Effector memory CD8-positive, alpha-beta T cell (primary cell): ENCODE results near the gene SET.
"Not testable (repeated sequence)": the region's sequence is repeated elsewhere in the genome, so short reads cannot be mapped to it uniquely, and the experiment has no call there.

ENCODE experiments used
- ATAC-seq: fragments of 150-1000 bp; cut with Tn5 transposase; replicated peaks from 2 replicates; pipeline ENCODE4 v1.10.0; 2021; ENCODE audit warnings: mild to moderate bottlenecking, moderate library complexity
- DNase-seq, 3 experiments: peaks; one replicate each; pipeline ENCODE4 v3.0.0; 2021
- H3K27ac Mint-ChIP-seq, 2 donors: one replicate each; pipeline ENCODE4 v1.8.0; 2022; ENCODE audit warnings: mild to moderate bottlenecking in 2 of 2, mixed read lengths in 2 of 2, moderate library complexity in 2 of 2
- H3K27me3 Mint-ChIP-seq, 2 donors: one replicate each; pipeline ENCODE4 v1.8.0; 2022; ENCODE audit warnings: mixed read lengths in 2 of 2
- H3K36me3 Mint-ChIP-seq: one replicate; pipeline ENCODE4 v1.8.0; 2022; ENCODE audit warnings: mild to moderate bottlenecking, moderate library complexity, mixed read lengths; ENCODE audit not compliant: insufficient read depth
- H3K4me1 Mint-ChIP-seq, 2 donors: one replicate each; pipeline ENCODE4 v1.8.0; 2022; ENCODE audit warnings: low read depth in 2 of 2, mixed read lengths in 2 of 2
- H3K4me3 Mint-ChIP-seq, 2 donors: one replicate each; pipeline ENCODE4 v1.8.0; 2022; ENCODE audit warnings: mild to moderate bottlenecking in 2 of 2, mixed read lengths in 2 of 2, moderate library complexity in 2 of 2
- H3K9me3 Mint-ChIP-seq, 2 donors: one replicate each; pipeline ENCODE4 v1.8.0; 2022; ENCODE audit warnings: mixed read lengths in 2 of 2

SET gene

DNA sequence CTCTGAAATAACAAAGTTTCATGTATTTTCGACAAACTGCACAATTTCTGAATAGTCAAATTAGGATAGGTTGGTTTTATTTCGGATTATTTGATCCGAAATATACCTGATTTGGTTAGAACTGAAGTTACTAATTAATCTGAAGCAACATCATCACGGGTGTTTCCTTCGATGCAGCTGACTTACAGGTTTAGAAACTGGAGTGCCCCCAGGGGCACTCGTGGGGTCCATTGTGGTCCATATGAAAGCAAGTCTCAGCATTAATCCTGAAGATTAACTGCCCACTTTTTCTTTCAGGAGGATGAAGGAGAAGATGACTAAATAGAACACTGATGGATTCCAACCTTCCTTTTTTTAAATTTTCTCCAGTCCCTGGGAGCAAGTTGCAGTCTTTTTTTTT is 5.3 kb downstream of the SET start:
- Mint-ChIP-seq H3K9me3 (no peaks in the 10 kb centered on the region), H3K27ac (no peak overlapping the region), H3K4me3 (no peak overlapping the region), H3K27me3 (no peaks in the 10 kb centered on the region), H3K36me3 (peaks cover 68% of the 10 kb centered on the region), H3K4me1 (peaks cover 16 to 23% of the 10 kb centered on the region in 2 donors)
- no peak for DNase-seq
- ATAC-seq, result no peak

DNA sequence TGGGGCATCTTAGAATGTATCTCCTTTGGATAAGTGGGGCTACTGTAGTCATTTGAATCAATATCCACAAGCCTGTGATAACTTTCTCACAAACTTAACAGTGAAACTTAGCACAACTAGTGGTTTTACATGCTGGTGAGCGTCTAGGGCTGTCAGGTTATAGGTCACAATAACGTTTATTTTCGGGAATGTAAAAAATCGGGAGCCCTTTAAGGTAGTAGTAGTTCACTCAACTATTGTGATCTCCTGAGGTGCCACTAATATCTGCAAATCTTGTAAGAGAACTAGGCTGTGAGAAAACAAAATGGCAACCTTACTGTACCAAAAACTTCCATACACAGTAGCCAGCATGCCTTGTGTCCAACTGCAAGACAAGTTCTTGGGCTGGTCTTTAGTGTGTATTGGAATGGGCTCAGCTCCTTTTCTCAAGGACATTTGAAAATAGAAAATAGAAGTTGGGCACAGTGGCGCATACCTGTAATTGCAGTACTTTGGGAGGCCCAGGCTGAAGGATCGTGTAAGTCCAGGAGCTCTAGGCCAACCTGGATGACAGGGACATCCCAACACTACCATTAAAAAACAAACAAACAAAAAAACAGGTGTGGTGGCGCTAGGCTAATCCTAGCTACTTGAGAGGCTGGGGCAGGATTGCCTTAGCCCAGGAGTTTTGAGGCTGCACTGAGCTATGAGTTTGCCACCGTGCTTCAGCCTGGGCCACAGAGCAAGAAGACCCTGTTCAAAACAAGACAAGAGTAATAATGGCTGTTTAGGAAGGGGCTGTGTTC is 8.1 kb downstream of the SET start:
- ATAC-seq (no peak), DNase-seq (no peak)
- no peak overlapping the region for H3K4me3 Mint-ChIP-seq
- H3K36me3 Mint-ChIP-seq, result peaks cover 51% of the 10 kb centered on the region
- peak overlapping the region in 1 of 2 donors; percentile 50 for H3K27ac Mint-ChIP-seq
- H3K9me3 Mint-ChIP-seq, result no peaks in the 10 kb centered on the region
- H3K27me3 Mint-ChIP-seq, result no peaks in the 10 kb centered on the region
- H3K4me1 Mint-ChIP-seq, result peaks cover 8 to 17% of the 10 kb centered on the region in 2 donors

DNA sequence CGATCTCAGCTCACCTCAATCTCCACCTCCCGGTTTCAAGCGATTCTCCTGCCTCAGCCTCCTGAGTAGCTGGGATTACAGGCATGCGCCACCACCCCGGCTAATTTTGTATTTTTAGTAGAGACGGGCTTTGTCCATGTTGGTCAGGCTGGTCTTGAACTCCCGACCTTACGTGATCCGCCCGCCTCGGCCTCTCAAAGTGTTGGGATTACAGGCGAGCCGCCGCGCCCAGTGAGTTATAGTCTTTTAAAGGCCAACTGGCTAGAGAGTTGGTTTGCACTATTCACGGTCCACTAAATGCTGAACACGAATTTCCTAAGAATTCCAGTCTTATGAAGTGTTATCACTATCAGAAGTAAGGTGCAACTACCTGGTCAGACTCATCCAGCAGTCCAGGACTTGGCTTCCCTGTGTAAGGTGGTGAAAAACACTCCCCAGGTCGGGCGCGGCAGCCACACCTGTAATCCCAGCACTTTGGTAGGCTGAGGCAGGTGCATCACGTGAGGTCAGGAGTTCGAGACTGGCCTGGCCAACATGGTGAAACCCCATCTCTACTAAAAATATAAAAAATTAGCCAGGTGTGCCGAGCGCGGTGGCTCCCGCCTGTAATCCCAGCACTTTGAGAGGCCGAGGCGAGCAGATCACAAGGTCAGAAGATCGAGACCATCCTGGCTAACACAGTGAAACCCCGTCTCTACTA is 10.2 kb downstream of the SET start:
- not testable (repeated sequence) for H3K4me3 Mint-ChIP-seq, ATAC-seq, H3K9me3 Mint-ChIP-seq, H3K27ac Mint-ChIP-seq, H3K27me3 Mint-ChIP-seq, DNase-seq
- Mint-ChIP-seq H3K4me1 (peaks cover 12 to 16% of the 10 kb centered on the region in 2 donors), H3K36me3 (peaks cover 30% of the 10 kb centered on the region)

DNA sequence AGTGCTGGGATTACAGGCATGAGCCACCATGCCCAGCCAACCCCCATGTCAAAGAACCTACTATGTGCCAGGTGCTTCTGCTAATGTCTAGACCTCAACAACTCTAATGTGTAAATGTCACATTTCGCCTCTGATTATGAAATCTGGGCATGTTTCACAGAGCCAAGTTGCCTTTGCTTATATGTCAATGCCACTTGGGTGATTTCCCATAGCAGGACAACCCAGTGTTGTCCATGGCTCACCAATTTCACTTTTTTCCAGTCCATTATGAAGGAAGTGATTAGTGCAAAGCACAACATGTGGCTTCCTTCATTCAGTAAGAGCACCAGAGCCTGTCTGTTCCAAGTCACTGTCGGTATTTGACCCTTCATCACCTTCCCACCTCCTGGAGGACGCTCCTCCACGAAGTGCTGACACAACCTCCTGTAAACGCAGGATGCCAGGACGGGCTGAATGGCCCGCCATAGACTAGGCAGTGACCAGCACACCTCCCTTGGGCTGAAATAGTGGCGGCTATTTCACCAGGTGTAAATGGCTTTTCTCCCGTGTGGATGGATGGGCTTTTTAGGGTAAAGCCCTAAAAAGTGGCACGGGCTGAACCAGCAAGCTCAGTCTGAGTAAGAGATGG is 12.3 kb downstream of the SET start:
- ATAC-seq (no peak), DNase-seq (no peak)
- Mint-ChIP-seq H3K4me3 (peak overlapping the region in 1 of 2 donors; percentile 47), H3K27me3 (no peaks in the 10 kb centered on the region), H3K4me1 (peaks cover 12 to 16% of the 10 kb centered on the region in 2 donors), H3K27ac (no peak overlapping the region), H3K36me3 (peaks cover 12% of the 10 kb centered on the region), H3K9me3 (no peaks in the 10 kb centered on the region)

DNA sequence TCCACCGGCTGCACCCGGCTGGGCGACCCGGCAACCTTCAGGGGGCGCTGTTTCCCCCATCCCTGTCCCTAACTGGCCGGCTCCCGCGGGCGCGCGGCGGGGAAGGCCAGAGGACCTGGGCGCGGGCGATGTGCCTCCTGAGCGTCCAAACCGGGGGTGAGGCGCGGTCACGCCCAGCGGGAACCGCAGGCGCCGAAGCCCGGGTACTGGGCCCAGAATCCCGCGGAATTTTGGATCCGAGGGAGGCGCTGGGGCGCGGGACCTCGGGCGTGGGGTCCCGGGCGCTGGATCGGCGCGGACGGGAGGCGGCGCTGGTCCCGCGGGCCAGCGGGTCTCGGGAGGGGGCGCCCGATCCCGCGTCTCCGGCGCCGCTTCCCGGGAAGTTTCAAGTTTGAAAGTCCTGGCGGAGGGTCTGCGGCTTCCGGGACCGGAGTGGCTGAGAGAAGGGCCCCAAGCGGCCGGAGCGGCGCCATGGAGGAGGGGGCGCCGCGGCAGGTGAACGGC is 13.5 kb downstream of the SET start, which contains the start of gene PKN3:
Gene PKN3, plus strand, starts transcription at position 59 of the 504 bp plus-strand sequence. Its CDS starts 413 bp downstream, at position 472.
- Mint-ChIP-seq H3K27ac (peak within 1 kb of the TSS; percentile 77 to 79), H3K9me3 (no peaks in the 10 kb centered on the region), H3K27me3 (no peaks in the 10 kb centered on the region), H3K4me1 (peaks cover 12 to 16% of the 10 kb centered on the region in 2 donors), H3K36me3 (peaks cover 7% of the 10 kb centered on the region), H3K4me3 (peak within 1 kb of the TSS; percentile 81 to 89)
- ATAC-seq (peak; percentile 92), DNase-seq (peak; percentile 85 to 88 (median 86))

DNA sequence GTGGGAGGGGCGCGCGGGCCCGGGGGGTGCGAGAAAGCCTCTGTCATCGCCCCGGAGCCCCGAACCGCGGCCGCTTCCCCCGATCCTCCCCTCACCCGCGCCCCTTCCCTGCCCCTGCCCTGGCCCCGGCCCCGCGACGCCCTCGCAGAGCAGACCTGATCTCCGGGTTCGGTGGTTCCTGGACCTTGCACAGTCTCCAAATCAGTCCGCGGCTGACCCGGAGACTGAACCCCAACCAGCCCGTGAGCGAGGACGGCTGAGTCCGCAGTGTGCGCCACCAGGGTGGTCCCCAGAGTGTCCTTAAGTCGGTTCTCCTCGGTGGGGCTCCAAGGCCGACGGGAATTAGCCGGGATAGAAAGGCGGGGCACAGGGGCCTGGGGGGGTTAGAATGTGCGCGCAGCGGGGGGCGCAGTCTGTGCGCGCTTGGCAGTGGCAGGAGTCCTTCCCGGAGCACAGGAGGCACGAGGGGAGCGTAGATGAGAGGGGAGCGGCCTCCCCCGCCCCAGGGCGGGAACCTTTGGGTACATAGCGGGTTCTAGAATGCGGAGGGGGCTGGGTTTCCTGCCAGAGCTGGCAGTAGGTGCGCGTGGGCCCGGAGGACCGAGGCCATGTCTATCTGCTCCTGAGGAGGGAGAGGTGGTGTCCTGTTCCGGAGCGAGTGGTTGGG is 14.1 kb downstream of the SET start:
- Mint-ChIP-seq H3K27ac (peak overlapping the region; percentile 22 to 79), H3K4me1 (peaks cover 12 to 16% of the 10 kb centered on the region in 2 donors), H3K27me3 (no peaks in the 10 kb centered on the region), H3K9me3 (no peaks in the 10 kb centered on the region), H3K4me3 (peak overlapping the region; percentile 81 to 89), H3K36me3 (peaks cover 7% of the 10 kb centered on the region)
- DNase-seq (no peak), ATAC-seq (peak; percentile 37)

DNA sequence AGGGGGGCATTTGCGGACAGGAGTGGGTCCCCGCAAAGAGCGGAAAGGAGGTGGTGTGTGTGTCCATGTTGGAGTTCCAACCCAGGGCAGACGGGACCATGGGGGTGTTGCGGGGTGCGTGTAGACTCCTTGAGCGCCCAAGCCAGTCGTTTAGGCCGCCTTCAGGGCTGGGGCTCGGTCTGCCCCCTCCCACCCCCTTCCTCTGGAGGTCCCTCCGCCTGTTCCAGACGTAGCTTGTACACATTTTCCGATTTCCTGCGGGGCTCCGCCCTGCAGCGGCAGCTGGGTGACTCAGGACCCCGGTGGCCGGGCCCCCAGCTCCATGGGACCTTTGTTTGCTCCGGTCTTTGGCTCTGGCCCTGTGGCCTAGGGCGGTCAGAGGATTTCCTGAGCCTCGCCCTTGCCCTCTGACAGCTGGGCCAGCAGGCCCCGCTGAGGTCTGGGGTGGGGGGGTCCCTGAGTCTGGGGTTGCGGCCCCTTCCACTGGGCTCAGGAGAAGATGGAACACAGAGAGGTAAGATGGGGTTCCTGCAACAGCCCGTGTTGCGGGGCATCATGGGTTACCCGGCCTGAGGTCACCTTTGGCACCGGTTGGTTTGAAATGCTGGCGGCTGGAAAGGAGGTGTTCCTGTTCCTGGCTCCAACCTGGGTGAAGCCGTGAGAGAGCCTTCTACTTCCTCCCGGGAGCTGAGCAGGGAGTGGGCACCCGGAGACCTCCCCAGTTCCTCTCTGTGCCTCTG is 14.8 kb downstream of the SET start:
- Mint-ChIP-seq H3K9me3 (no peaks in the 10 kb centered on the region), H3K36me3 (peaks cover 7% of the 10 kb centered on the region), H3K4me1 (peaks cover 12 to 16% of the 10 kb centered on the region in 2 donors), H3K27me3 (no peaks in the 10 kb centered on the region), H3K27ac (peak overlapping the region; percentile 22 to 79), H3K4me3 (peak overlapping the region; percentile 81 to 89)
- no peak for DNase-seq
- no peak for ATAC-seq

DNA sequence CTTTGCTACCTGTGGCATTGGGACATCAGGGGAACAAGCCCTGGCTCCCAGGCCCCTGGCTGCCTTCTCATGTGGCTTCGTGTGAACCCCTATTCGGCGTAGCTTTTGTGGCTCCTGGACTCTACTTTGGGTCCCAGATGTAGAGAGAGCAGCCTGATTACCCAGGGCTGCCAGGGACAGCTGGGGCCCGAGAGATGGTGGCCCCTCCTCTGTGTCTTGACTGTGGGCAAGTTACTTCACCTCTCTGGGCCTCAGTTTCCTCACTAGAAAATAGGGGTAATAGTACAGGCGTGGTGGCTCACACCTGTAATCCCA is 15.3 kb downstream of the SET start:
- Mint-ChIP-seq H3K27me3 (no peaks in the 10 kb centered on the region), H3K36me3 (peaks cover 7% of the 10 kb centered on the region), H3K27ac (peak overlapping the region in 1 of 2 donors; percentile 22), H3K9me3 (no peaks in the 10 kb centered on the region), H3K4me3 (peak overlapping the region; percentile 25 to 81), H3K4me1 (peaks cover 12 to 16% of the 10 kb centered on the region in 2 donors)
- DNase-seq (no peak), ATAC-seq (no peak)

DNA sequence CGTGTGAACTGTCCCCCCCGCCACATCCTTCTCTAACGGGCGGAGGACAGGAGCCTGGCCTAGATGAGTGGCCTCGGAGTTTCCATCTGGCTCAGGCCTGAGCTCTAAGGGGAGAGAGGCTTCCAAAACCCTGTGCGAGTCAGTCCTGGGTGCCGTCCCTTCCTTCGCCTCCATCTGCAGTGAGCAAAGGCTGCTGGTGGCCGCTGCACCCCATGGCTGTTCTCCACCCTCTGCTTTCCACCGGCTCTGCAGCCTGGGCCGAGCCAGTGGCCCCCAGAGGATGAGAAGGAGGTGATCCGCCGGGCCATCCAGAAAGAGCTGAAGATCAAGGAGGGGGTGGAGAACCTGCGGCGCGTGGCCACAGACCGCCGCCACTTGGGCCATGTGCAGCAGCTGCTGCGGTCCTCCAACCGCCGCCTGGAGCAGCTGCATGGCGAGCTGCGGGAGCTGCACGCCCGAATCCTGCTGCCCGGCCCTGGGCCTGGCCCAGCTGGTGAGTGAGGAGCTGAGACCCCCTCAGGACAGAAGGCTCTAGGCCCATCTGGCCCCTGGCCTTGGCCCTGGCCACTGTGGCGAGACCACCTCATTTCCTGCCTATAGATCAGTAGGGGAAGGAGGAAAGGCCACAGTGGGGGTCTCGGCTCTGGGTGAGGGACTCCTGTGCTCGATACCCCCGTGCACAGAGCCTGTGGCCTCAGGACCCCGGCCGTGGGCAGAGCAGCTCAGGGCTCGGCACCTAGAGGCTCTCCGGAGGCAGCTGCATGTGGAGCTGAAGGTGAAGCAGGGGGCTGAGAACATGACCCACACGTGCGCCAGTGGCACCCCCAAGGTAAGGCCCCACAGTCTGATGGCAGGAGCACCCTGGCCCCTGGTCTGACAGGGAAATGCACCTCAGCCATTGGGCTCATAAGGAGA is 16.3 kb downstream of the SET start:
- no peaks in the 10 kb centered on the region for H3K9me3 Mint-ChIP-seq
- peaks cover 12 to 16% of the 10 kb centered on the region in 2 donors for H3K4me1 Mint-ChIP-seq
- DNase-seq, result no peak
- H3K27me3 Mint-ChIP-seq, result no peaks in the 10 kb centered on the region
- peaks cover 4% of the 10 kb centered on the region for H3K36me3 Mint-ChIP-seq
- ATAC-seq, result no peak
- H3K4me3 Mint-ChIP-seq, result no peak overlapping the region
- no peak overlapping the region for H3K27ac Mint-ChIP-seq

DNA sequence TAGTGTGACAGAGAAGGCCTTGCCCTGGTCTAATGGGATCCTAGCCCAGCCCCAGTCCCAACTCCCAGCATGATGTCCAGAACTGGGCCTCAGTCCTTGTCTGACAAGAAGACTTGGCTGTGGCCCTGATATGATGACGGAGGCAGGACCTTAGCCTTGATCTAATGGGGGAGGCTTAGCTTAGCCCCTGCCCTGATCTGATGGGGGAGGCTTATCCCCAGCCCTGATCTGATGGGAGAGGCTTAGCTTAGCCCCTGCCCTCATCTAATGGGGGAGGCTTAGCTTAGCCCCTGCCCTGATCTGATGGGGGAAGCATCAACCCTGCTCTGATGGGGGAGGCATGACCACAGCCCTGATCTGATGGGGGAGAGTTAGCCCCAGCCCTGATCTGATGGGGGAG is 17.0 kb downstream of the SET start:
- Mint-ChIP-seq H3K27ac (no peak overlapping the region), H3K27me3 (no peaks in the 10 kb centered on the region), H3K36me3 (peaks cover 4% of the 10 kb centered on the region), H3K4me3 (no peak overlapping the region), H3K9me3 (no peaks in the 10 kb centered on the region), H3K4me1 (peaks cover 12 to 15% of the 10 kb centered on the region in 2 donors)
- DNase-seq (no peak), ATAC-seq (no peak)

DNA sequence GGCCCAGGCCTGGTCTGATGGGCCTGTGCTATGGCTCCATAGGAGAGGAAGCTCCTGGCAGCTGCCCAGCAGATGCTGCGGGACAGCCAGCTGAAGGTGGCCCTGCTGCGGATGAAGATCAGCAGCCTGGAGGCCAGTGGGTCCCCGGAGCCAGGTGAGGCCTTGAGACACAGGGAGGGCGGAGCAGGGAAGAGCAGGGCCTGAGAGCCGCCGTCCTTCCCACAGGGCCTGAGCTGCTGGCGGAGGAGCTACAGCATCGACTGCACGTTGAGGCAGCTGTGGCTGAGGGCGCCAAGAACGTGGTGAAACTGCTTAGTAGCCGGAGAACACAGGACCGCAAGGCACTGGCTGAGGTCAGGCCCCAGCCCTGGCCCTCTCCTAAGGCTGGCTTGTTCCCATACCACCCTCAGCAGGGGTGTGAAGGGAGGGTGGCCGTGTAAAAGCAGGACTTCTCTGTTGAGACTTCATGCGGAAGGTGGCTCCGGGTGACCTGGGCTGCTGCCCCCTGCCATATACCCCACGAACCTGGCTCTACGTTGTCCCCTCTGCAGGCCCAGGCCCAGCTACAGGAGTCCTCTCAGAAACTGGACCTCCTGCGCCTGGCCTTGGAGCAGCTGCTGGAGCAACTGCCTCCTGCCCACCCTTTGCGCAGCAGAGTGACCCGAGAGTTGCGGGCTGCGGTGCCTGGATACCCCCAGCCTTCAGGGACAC is 17.8 kb downstream of the SET start:
- Mint-ChIP-seq H3K4me3 (no peak overlapping the region), H3K9me3 (no peaks in the 10 kb centered on the region), H3K27me3 (no peaks in the 10 kb centered on the region), H3K4me1 (peaks cover 8 to 9% of the 10 kb centered on the region in 2 donors), H3K36me3 (peaks cover 4% of the 10 kb centered on the region), H3K27ac (no peak overlapping the region)
- no peak for ATAC-seq
- DNase-seq, result no peak
